Calu3 (cell line): ENCODE results near the gene ARHGAP6. TPM values are rescaled to one million over a fixed set of nuclear protein-coding genes. Genes with fewer than 3 reads are reported as not detected.

ENCODE experiments used
- BruUV-seq: library from RNA; stranded (reverse); fragments of 400-500 nt; replicated peaks from 2 replicates; lab custom pipeline; 2021; lab: Mats Ljungman, UMichigan
- CTCF ChIA-PET: fragments of 300-600 bp; sonication (Branson Sonifier 250); formaldehyde crosslinking; loops from one replicate; lab custom pipeline; 2022; ENCODE audit warnings: antibody characterized with exemption; lab: Charles Lee
- DNase-seq: peaks from one replicate; pipeline ENCODE4 v3.0.0; 2022
- H3K27ac Mint-ChIP-seq: one replicate; pipeline ENCODE4 v1.8.0; 2022; ENCODE audit warnings: mixed read lengths; ENCODE audit not compliant: unreplicated experiment
- H3K27me3 Mint-ChIP-seq: one replicate; pipeline ENCODE4 v1.8.0; 2022; ENCODE audit warnings: mixed read lengths; ENCODE audit not compliant: unreplicated experiment
- H3K36me3 Mint-ChIP-seq: one replicate; pipeline ENCODE4 v1.8.0; 2022; ENCODE audit warnings: mild to moderate bottlenecking, moderate library complexity, mixed read lengths; ENCODE audit not compliant: insufficient read depth, unreplicated experiment
- H3K4me1 Mint-ChIP-seq: one replicate; pipeline ENCODE4 v1.8.0; 2022; ENCODE audit warnings: mild to moderate bottlenecking, low read depth, mixed read lengths; ENCODE audit not compliant: unreplicated experiment
- H3K4me3 Mint-ChIP-seq: one replicate; pipeline ENCODE4 v1.8.0; 2022; ENCODE audit warnings: mild to moderate bottlenecking, low read depth, moderate library complexity, mixed read lengths; ENCODE audit not compliant: unreplicated experiment
- H3K9me3 Mint-ChIP-seq: one replicate; pipeline ENCODE4 v1.8.0; 2022; ENCODE audit warnings: low read depth, mixed read lengths; ENCODE audit not compliant: unreplicated experiment
- CTCF ChIP-seq: fragments of 200-600 bp; IDR thresholded peaks from one replicate; pipeline ENCODE4 v1.8.0; 2022; ENCODE audit warnings: antibody characterized with exemption; ENCODE audit not compliant: unreplicated experiment
- intact Hi-C: fragments of 100-400 bp; cut with micrococcal nuclease; formaldehyde crosslinking; loops from one replicate; pipeline ENCODE4 v1.10.0; 2022; ENCODE audit not compliant: unreplicated experiment
- total RNA-seq: library from RNA; stranded (reverse); gene quantifications from 2 replicates; pipeline ENCODE4 v1.2.3, GENCODE V29; 2022

Gene ARHGAP6
- total RNA-seq, 1 experiment from 2014 or later, result not detected

GRCh38 chrX:11346121-11346682 is 319.5 kb downstream of the ARHGAP6 start:
- Mint-ChIP-seq H3K9me3 (no peaks in the 10 kb centered on the region), H3K36me3 (no peaks in the 10 kb centered on the region), H3K4me3 (no peak overlapping the region), H3K27ac (no peak overlapping the region), H3K27me3 (no peaks in the 10 kb centered on the region), H3K4me1 (no peaks in the 10 kb centered on the region)
- intact Hi-C loops, result no loop called here
- BruUV-seq, result no TSS peak
- CTCF ChIA-PET, result no interaction called here
- DNase-seq, result no peak
- no peak for TF ChIP-seq CTCF

GRCh38 chrX:11342673-11343072 is 323.0 kb downstream of the ARHGAP6 start:
- BruUV-seq, result no TSS peak
- no peak overlapping the region for H3K4me3 Mint-ChIP-seq
- CTCF ChIA-PET, result interaction anchor here (1.1 kb wide), 1 partner anchor 31 kb away, joined by 4 read pairs; no protein-coding TSS in a partner anchor
- no peak overlapping the region for H3K27ac Mint-ChIP-seq
- intact Hi-C loops, result no loop called here
- no peaks in the 10 kb centered on the region for H3K9me3 Mint-ChIP-seq
- no peaks in the 10 kb centered on the region for H3K27me3 Mint-ChIP-seq
- H3K36me3 Mint-ChIP-seq, result peaks cover 4% of the 10 kb centered on the region
- peaks cover 16% of the 10 kb centered on the region for H3K4me1 Mint-ChIP-seq
- TF ChIP-seq CTCF, result no peak
- no peak for DNase-seq

- H3K27ac Mint-ChIP-seq, result peak overlapping the region; percentile 64
- intact Hi-C loops, result no loop called here
- DNase-seq, result peak; percentile 49
- peaks cover 4% of the 10 kb centered on the region for H3K36me3 Mint-ChIP-seq
- no TSS peak for BruUV-seq
- H3K4me3 Mint-ChIP-seq, result no peak overlapping the region
- no peaks in the 10 kb centered on the region for H3K27me3 Mint-ChIP-seq
- H3K4me1 Mint-ChIP-seq, result peaks cover 16% of the 10 kb centered on the region
- TF ChIP-seq CTCF, result no peak
- CTCF ChIA-PET, result interaction anchor here (0.6 to 1.1 kb wide), 3 partner anchors 30 to 627 kb away, joined by 4 read pairs; no protein-coding TSS in a partner anchor
- H3K9me3 Mint-ChIP-seq, result no peaks in the 10 kb centered on the region
Measured at GRCh38 chrX:11341274-11342201, 324.2 kb downstream of the ARHGAP6 start.

DNA sequence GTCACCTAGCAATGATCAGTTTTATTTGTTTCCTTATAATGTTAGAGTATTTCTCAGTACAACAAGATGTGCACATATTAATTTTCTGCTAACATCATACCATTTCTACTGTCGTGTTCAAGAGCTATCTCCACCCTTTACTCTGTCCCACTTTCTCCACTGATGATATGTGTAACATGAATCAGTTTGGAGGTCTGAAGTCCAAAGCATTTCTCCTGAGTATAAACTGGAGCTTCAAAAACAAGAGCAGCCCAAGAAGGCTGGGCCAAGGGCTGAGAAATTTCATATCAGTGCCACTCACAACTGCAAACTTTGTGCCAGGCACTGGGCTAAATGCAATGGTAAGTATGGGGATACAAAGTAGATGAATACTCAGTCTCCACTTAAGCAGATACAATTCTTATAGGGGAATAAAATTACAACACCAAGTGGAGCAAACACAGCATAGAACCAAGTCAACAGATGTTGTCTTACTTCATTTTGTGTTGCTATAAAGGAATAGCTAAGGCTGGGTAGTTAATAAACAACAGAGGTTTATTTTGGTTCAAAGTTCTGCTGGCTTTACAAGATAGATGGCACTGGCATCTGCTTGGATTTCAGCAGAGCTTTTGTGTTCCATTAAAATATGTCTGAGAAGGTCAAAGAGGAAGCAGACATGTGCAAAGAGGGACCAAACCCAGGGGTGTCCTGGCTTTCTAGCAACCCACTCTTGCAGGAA is 328.3 kb downstream of the ARHGAP6 start:
- Mint-ChIP-seq H3K4me3 (no peak overlapping the region), H3K27me3 (no peaks in the 10 kb centered on the region), H3K4me1 (peaks cover 16% of the 10 kb centered on the region), H3K9me3 (no peaks in the 10 kb centered on the region), H3K27ac (no peak overlapping the region), H3K36me3 (peaks cover 4% of the 10 kb centered on the region)
- DNase-seq, result no peak
- CTCF ChIA-PET, result no interaction called here
- no peak for TF ChIP-seq CTCF
- intact Hi-C loops, result no loop called here
- BruUV-seq, result no TSS peak
